Endothelial cell of umbilical vein (primary cell): ENCODE measurements around the gene HPS3. TPM values are rescaled to one million over a fixed set of nuclear protein-coding genes. Genes with fewer than 3 reads are reported as not detected.

Experiments
- BruUV-seq: library from RNA; stranded (reverse); fragments of 400-500 nt; replicated peaks from 2 replicates; lab custom pipeline; 2021; lab: Mats Ljungman, UMichigan
- CTCF ChIA-PET: fragments of 300-600, 350-600 bp; sonication (Branson Sonifier 250); formaldehyde crosslinking; loops from one replicate; lab custom pipeline; 2021; ENCODE audit warnings: antibody characterized with exemption, inconsistent platforms; lab: Charles Lee
- POLR2A ChIA-PET: fragments of 300-600, 350-600 bp; sonication (Branson Sonifier 250); formaldehyde crosslinking; loops from one replicate; lab custom pipeline; 2021; ENCODE audit warnings: antibody characterized with exemption, inconsistent platforms; lab: Charles Lee
- DNase-seq: peaks from one replicate; pipeline ENCODE4 v3.0.0-alpha.2; 2011; ENCODE audit warnings: low read depth, low spot score
- FAIRE-seq: peaks from 2 replicates; lab custom pipeline; 2011; peaks lifted over from hg19 to GRCh38; lab: Jason Lieb, UNC
- H2AFZ ChIP-seq: 2 replicates; pipeline ENCODE4 v1.6.0; 2012; ENCODE audit warnings: low read depth, low read length, control low read depth, inconsistent platforms
- H3K27ac ChIP-seq: 2 replicates; pipeline ENCODE4 v1.5.1; 2011; ENCODE audit warnings: low read depth, mild to moderate bottlenecking, control low read depth, low read length, moderate library complexity; ENCODE audit not compliant: insufficient read depth
- H3K27me3 ChIP-seq, 2 experiments: 2 replicates each; pipeline versions ENCODE4 v1.6.0 to v1.6.1; 2011; ENCODE audit warnings: low read length in 2 of 2, mixed read lengths in 1 of 2; ENCODE audit not compliant: control insufficient read depth in 2 of 2, insufficient read depth in 2 of 2
- H3K36me3 ChIP-seq, 2 experiments: 2 replicates in 1 of 2; 3 replicates in 1 of 2; pipeline ENCODE4 v1.5.1; 2011; ENCODE audit warnings: low read length in 2 of 2, mild to moderate bottlenecking in 1 of 2, moderate library complexity in 1 of 2; ENCODE audit not compliant: control insufficient read depth in 2 of 2, insufficient read depth in 2 of 2; ENCODE audit errors: extremely low read depth in 1 of 2
- H3K4me1 ChIP-seq: 3 replicates; pipeline ENCODE4 v1.5.1; 2011; ENCODE audit warnings: mild to moderate bottlenecking, low read length; ENCODE audit not compliant: control insufficient read depth, insufficient read depth; ENCODE audit errors: extremely low read depth
- H3K4me2 ChIP-seq: 2 replicates; pipeline ENCODE4 v1.6.1; 2011; ENCODE audit warnings: low read length, control low read depth, mixed read lengths; ENCODE audit not compliant: insufficient read depth
- H3K4me3 ChIP-seq, 3 experiments: fragments of 200-600 bp in 1 of 3; sonication (generic), shearing (Covaris generic) in 1 of 3; replicated peaks in 1 of 3; 2 replicates each; pipeline ENCODE4 v1.5.1; 2011 to 2016; ENCODE audit warnings: control low read depth in 3 of 3, low read length in 3 of 3, mild to moderate bottlenecking in 2 of 3, inconsistent platforms in 1 of 3, low read depth in 1 of 3, moderate library complexity in 1 of 3; ENCODE audit not compliant: insufficient read depth in 1 of 3
- H3K79me2 ChIP-seq: 2 replicates; pipeline ENCODE4 v1.6.0; 2012; ENCODE audit warnings: low read length, inconsistent platforms; ENCODE audit not compliant: control insufficient read depth, insufficient read depth
- H3K9ac ChIP-seq: replicated peaks from 2 replicates; pipeline ENCODE3; 2011; ENCODE audit warnings: low read length, control low read depth; ENCODE audit not compliant: insufficient read depth; ENCODE audit errors: extremely low read depth
- H3K9me1 ChIP-seq: replicated peaks from 3 replicates; pipeline ENCODE4 v1.6.0; 2011; ENCODE audit warnings: mild to moderate bottlenecking, low read length; ENCODE audit not compliant: control insufficient read depth, insufficient read depth; ENCODE audit errors: extremely low read depth
- H3K9me3 ChIP-seq: replicated peaks from 2 replicates; pipeline ENCODE4 v1.5.1; 2012; ENCODE audit warnings: low read length, inconsistent platforms; ENCODE audit not compliant: control insufficient read depth, insufficient read depth
- H4K20me1 ChIP-seq: replicated peaks from 2 replicates; pipeline ENCODE3; 2011; ENCODE audit warnings: mild to moderate bottlenecking, low read length; ENCODE audit not compliant: control insufficient read depth, insufficient read depth; ENCODE audit errors: extremely low read depth
- EZH2 ChIP-seq: IDR thresholded peaks from 2 replicates; pipeline ENCODE4 v1.6.1; 2012; ENCODE audit warnings: borderline replicate concordance, low read depth, mild to moderate bottlenecking, moderate library complexity, low read length, inconsistent platforms; ENCODE audit not compliant: severe bottlenecking
- FOS ChIP-seq: IDR thresholded peaks from 2 replicates; pipeline ENCODE4 v1.6.1; 2011; ENCODE audit warnings: mild to moderate bottlenecking, low read length, moderate library complexity, borderline replicate concordance; ENCODE audit not compliant: insufficient read depth
- GATA2 ChIP-seq: IDR thresholded peaks from 2 replicates; pipeline ENCODE4 v1.7.0; 2011; ENCODE audit warnings: low read depth, mild to moderate bottlenecking, moderate library complexity, mixed read lengths, low read length; ENCODE audit not compliant: insufficient read length, insufficient read depth
- JUN ChIP-seq: IDR thresholded peaks from 2 replicates; pipeline ENCODE4 v1.6.1; 2011; ENCODE audit warnings: borderline replicate concordance, low read depth; ENCODE audit not compliant: insufficient read length, insufficient read depth
- MYC ChIP-seq: IDR thresholded peaks from one replicate; pipeline ENCODE4 v1.6.1; 2011; ENCODE audit warnings: mild to moderate bottlenecking, low read depth, low read length
- POLR2A ChIP-seq: IDR thresholded peaks from 2 replicates; pipeline ENCODE4 v1.6.1; 2012; ENCODE audit warnings: low read depth, mild to moderate bottlenecking, control low read depth, low read length
- POLR2AphosphoS5 ChIP-seq: IDR thresholded peaks from 2 replicates; pipeline ENCODE4 v1.6.1; 2012; ENCODE audit warnings: low read depth, mild to moderate bottlenecking, control low read depth, low read length, moderate library complexity; ENCODE audit not compliant: insufficient read depth
- dilution Hi-C: fragments of 300-500 bp; cut with MboI; formaldehyde crosslinking; loops from one replicate; pipeline ENCODE4 v1.15.0; 2019; ENCODE audit warnings: low sequenced_read_pairs; ENCODE audit not compliant: extremely low pct_ligation_motif_present
- intact Hi-C: fragments of 100-400 bp; cut with micrococcal nuclease; formaldehyde crosslinking; loops from one replicate; pipeline ENCODE4 v1.10.0; 2022
- polyA plus RNA-seq, 4 experiments: library from polyadenylated mRNA; depleted of rRNA in 3 of 4; stranded (reverse) in 3 of 4; unstranded in 1 of 4; fragments of >200 nt; gene quantifications; 2 replicates each; pipeline versions ENCODE4 v1.2.1 to v1.2.3, GENCODE V29; 2011 to 2012; ENCODE audit warnings: missing spikeins in 1 of 4
- total RNA-seq: library from RNA; stranded (reverse); gene quantifications from 2 replicates; pipeline ENCODE4 v1.2.3, GENCODE V29; 2021
- TF ChIP-seq, protein P1 (sequence below), 2 donors: IDR thresholded peaks; 1 replicate in 1 of 2; 2 replicates in 1 of 2; pipeline ENCODE4 v1.5.1; 2011; ENCODE audit warnings: low read length in 2 of 2, mild to moderate bottlenecking in 2 of 2, moderate library complexity in 2 of 2, control low read depth in 1 of 2, inconsistent platforms in 1 of 2, low read depth in 1 of 2; ENCODE audit not compliant: insufficient read depth in 1 of 2; ENCODE audit errors: extremely low read depth in 1 of 2
- TF ChIP-seq, protein P2 (sequence below): IDR thresholded peaks from 2 replicates; pipeline ENCODE4 v1.6.1; 2011; ENCODE audit not compliant: insufficient read depth, insufficient read length

Gene HPS3
- total and polyA plus RNA-seq, 2 donors (not counting 3 experiments of a cell fraction or from before 2014, with no cell fraction given) = 8.8 to 16.1 TPM

DNA sequence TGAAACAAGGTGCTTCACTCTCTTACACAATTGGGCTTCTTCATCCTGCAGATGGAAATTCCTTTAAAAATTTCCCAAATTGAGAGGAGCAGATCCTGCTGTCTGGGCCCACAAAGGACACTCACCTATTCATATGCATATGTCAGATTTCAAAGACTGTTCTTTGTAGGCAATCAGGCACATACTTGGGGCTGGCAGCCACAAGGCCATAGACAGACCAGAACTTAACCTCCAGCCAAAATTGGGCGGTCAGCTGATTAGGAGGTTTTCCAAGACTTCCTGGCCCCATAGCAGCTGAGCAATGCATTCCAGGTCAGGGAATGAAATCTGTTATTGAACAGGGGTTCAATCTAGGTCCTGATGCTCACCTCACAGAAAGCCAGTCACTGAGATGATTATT lies 15.0 kb upstream of the HPS3 start:
- H3K27ac ChIP-seq = no peak overlapping the region
- no peak overlapping the region for H3K4me2 ChIP-seq
- BruUV-seq = no TSS peak
- DNase-seq (no peak), FAIRE-seq (no peak)
- no peak overlapping the region for H3K4me3 ChIP-seq
- no peaks in the 10 kb centered on the region for H3K9me1 ChIP-seq
- dilution Hi-C loops (no loop called here), intact Hi-C loops (no loop called here)
- POLR2A ChIA-PET = no interaction called here
- no peak overlapping the region for H2AFZ ChIP-seq
- H3K36me3 ChIP-seq = no peaks in the 10 kb centered on the region
- no peak for TF ChIP-seq POLR2AphosphoS5
- no peak for TF ChIP-seq MYC
- TF ChIP-seq EZH2 = no peak
- TF ChIP-seq POLR2A = no peak
- TF ChIP-seq, protein P1, sequence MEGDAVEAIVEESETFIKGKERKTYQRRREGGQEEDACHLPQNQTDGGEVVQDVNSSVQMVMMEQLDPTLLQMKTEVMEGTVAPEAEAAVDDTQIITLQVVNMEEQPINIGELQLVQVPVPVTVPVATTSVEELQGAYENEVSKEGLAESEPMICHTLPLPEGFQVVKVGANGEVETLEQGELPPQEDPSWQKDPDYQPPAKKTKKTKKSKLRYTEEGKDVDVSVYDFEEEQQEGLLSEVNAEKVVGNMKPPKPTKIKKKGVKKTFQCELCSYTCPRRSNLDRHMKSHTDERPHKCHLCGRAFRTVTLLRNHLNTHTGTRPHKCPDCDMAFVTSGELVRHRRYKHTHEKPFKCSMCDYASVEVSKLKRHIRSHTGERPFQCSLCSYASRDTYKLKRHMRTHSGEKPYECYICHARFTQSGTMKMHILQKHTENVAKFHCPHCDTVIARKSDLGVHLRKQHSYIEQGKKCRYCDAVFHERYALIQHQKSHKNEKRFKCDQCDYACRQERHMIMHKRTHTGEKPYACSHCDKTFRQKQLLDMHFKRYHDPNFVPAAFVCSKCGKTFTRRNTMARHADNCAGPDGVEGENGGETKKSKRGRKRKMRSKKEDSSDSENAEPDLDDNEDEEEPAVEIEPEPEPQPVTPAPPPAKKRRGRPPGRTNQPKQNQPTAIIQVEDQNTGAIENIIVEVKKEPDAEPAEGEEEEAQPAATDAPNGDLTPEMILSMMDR (IDR thresholded peaks at IDR 0.05; ENCODE audit: extremely low read depth in 1 of 2, insufficient read depth in 1 of 2, low read depth in 1 of 2, low read length in 2 of 2) = no peak
- TF ChIP-seq, protein P2, sequence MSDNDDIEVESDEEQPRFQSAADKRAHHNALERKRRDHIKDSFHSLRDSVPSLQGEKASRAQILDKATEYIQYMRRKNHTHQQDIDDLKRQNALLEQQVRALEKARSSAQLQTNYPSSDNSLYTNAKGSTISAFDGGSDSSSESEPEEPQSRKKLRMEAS = no peak
- no peak for TF ChIP-seq FOS
- no peak for TF ChIP-seq GATA2
- TF ChIP-seq JUN = no peak
- CTCF ChIA-PET = no interaction called here
- H3K9me3 ChIP-seq = no peaks in the 10 kb centered on the region
- no peaks in the 10 kb centered on the region for H3K27me3 ChIP-seq
- no peaks in the 10 kb centered on the region for H3K4me1 ChIP-seq
- H4K20me1 ChIP-seq = no peaks in the 10 kb centered on the region
- no peak overlapping the region for H3K9ac ChIP-seq
- no peaks in the 10 kb centered on the region for H3K79me2 ChIP-seq
